KMS-11 (cell line): ENCODE measurements around the gene ENO1.
"Not testable (repeated sequence)": the region's sequence is repeated elsewhere in the genome, so short reads cannot be mapped to it uniquely, and the experiment has no call there.

ENCODE experiments used
- H2AFZ ChIP-seq: fragments of 200-600 bp; sonication (generic); 2 replicates; pipeline ENCODE4 v1.6.1; 2016; ENCODE audit warnings: antibody characterized with exemption, mixed run types, low read depth
- H3K27ac ChIP-seq: fragments of 200-600 bp; sonication (generic); 2 replicates; pipeline ENCODE4 v1.6.1; 2016; ENCODE audit warnings: mild to moderate bottlenecking, mixed run types
- H3K27me3 ChIP-seq: fragments of 200-600 bp; sonication (generic); 2 replicates; pipeline ENCODE4 v1.6.1; 2017; ENCODE audit warnings: mild to moderate bottlenecking, low read depth, mixed run types, moderate library complexity; ENCODE audit not compliant: insufficient read depth
- H3K36me3 ChIP-seq: fragments of 200-600 bp; sonication (generic); 2 replicates; pipeline ENCODE4 v1.6.1; 2017; ENCODE audit warnings: mild to moderate bottlenecking, mixed run types; ENCODE audit not compliant: insufficient read depth
- H3K4me1 ChIP-seq: fragments of 200-600 bp; sonication (generic); 2 replicates; pipeline ENCODE4 v1.6.1; 2016; ENCODE audit warnings: mild to moderate bottlenecking, low read depth, mixed run types; ENCODE audit not compliant: poor library complexity, severe bottlenecking
- H3K4me2 ChIP-seq: fragments of 200-600 bp; sonication (generic); 2 replicates; pipeline ENCODE4 v1.7.0; 2016; ENCODE audit warnings: mild to moderate bottlenecking, mixed run types
- H3K4me3 ChIP-seq: fragments of 200-600 bp; sonication (generic); IDR thresholded peaks from 2 replicates; pipeline ENCODE4 v1.6.1; 2017; ENCODE audit warnings: low read depth, low read length, mixed read lengths; ENCODE audit not compliant: insufficient read depth
- H3K79me2 ChIP-seq: fragments of 200-600 bp; sonication (generic); 2 replicates; pipeline ENCODE4 v1.6.1; 2016; ENCODE audit warnings: low read depth, mixed run types; ENCODE audit not compliant: insufficient read depth
- H3K9ac ChIP-seq: fragments of 200-600 bp; sonication (generic); 2 replicates; pipeline ENCODE4 v1.6.1; 2016; ENCODE audit warnings: mild to moderate bottlenecking, mixed run types
- H4K20me1 ChIP-seq: fragments of 200-600 bp; sonication (generic); 2 replicates; pipeline ENCODE4 v1.6.1; 2016; ENCODE audit warnings: mild to moderate bottlenecking, mixed run types; ENCODE audit not compliant: insufficient read depth
- TF ChIP-seq, protein P1 (sequence below): fragments of 200-600 bp; sonication (generic); conservative IDR thresholded peaks from 2 replicates; pipeline ENCODE4 v1.6.1; 2017; ENCODE audit warnings: low read depth, mild to moderate bottlenecking, antibody characterized with exemption, low read length, moderate library complexity, mixed read lengths

Gene ENO1

DNA sequence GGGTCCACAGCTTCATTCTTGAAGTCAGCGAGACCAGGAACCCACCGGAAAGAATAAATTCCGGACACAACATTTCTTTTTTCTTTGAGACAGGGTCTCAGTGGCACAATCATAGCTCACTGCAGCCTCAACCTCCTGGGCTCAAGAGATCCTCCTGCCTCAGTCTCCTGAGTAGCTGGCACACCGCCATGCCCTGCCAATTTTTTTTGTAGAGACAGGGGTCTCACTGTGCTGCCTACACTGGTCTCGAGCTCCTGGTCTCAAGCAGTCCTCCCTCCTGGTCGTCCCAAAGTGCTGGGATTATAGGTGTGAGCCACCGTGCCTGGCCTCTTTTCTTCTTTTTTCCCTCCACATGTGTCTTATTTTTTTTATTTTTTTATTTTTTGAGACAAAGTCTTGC is 20.6 kb upstream of the ENO1 start:
- Histone ChIP-seq H3K4me3 (no peak overlapping the region), H2AFZ (no peak overlapping the region), H3K27me3 (no peaks in the 10 kb centered on the region), H3K36me3 (no peaks in the 10 kb centered on the region), H3K4me1 (no peaks in the 10 kb centered on the region), H3K9ac (no peak overlapping the region), H3K79me2 (no peaks in the 10 kb centered on the region), H4K20me1 (no peaks in the 10 kb centered on the region), H3K27ac (no peak overlapping the region), H3K4me2 (no peak overlapping the region)
- TF ChIP-seq, protein P1, sequence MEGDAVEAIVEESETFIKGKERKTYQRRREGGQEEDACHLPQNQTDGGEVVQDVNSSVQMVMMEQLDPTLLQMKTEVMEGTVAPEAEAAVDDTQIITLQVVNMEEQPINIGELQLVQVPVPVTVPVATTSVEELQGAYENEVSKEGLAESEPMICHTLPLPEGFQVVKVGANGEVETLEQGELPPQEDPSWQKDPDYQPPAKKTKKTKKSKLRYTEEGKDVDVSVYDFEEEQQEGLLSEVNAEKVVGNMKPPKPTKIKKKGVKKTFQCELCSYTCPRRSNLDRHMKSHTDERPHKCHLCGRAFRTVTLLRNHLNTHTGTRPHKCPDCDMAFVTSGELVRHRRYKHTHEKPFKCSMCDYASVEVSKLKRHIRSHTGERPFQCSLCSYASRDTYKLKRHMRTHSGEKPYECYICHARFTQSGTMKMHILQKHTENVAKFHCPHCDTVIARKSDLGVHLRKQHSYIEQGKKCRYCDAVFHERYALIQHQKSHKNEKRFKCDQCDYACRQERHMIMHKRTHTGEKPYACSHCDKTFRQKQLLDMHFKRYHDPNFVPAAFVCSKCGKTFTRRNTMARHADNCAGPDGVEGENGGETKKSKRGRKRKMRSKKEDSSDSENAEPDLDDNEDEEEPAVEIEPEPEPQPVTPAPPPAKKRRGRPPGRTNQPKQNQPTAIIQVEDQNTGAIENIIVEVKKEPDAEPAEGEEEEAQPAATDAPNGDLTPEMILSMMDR, result no peak

DNA sequence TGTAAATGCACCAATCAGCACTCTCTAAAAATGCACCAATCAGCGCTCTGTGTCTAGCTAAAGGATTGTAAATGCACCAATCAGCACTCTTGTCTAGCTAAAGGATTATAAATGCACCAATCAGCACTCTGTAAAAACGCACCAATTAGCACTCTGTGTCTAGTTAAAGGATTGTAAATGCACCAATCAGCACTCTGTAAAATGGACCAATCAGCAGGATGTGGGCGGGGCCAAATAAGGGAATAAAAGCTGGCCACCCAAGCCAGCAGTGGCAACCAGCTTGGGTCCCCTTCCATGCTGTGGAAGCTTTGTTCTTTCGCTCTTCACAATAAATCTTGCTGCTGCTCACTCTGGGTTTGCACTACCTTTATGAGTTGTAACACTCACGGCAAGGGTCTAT is 19.9 kb upstream of the ENO1 start:
- H2AFZ ChIP-seq, H3K9ac ChIP-seq, H3K27ac ChIP-seq: not testable (repeated sequence)

DNA sequence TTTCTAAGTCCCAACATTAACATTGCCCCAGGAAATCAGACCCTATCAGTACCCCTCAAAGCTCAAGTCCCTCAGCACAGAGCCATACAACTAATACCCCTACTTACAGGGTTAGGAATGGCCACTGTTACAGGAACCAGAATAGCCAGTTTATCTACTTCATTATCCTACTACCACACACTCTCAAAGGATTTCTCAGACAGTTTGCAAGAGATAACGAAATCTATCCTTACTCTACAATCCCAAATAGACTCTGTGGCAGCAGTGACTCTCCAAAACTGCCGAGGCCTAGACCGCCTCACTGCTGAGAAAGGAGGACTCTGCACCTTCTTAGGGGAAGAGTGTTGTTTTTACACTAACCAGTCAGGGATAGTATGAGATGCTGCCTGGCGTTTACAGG is 19.0 kb upstream of the ENO1 start:
- H3K4me2 ChIP-seq, H3K27me3 ChIP-seq, H3K79me2 ChIP-seq, H3K27ac ChIP-seq, H3K36me3 ChIP-seq, H3K9ac ChIP-seq, H4K20me1 ChIP-seq, H3K4me1 ChIP-seq, H3K4me3 ChIP-seq, H2AFZ ChIP-seq: not testable (repeated sequence)

More for the DNA sequence above, 19.9 kb upstream of the ENO1 start:
- H3K4me3 ChIP-seq, H3K79me2 ChIP-seq, H4K20me1 ChIP-seq, H3K27me3 ChIP-seq, H3K4me2 ChIP-seq, H3K36me3 ChIP-seq, H3K4me1 ChIP-seq: not testable (repeated sequence)

DNA sequence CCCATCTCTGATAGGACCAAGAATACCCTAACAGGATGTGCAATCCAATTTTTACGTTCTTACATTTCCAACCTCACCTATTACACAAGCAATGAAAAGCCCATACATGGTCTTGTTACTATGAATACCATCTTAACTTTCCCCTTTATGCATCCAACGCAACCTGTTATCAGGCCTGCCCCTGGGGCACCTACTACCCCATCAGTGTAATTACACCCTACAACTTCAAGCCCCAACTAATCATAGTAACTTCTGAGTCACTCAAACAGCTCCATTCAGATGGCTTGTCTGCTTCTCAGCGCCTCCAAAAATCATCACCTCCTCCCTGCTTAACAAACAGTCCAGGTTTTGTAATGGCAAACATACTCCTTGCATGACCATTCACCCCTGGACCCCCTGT is 18.3 kb upstream of the ENO1 start:
- not testable (repeated sequence) for H3K4me2 ChIP-seq, H2AFZ ChIP-seq, H3K9ac ChIP-seq, H4K20me1 ChIP-seq, H3K27me3 ChIP-seq, H3K4me1 ChIP-seq, H3K36me3 ChIP-seq, H3K27ac ChIP-seq, H3K79me2 ChIP-seq, H3K4me3 ChIP-seq

DNA sequence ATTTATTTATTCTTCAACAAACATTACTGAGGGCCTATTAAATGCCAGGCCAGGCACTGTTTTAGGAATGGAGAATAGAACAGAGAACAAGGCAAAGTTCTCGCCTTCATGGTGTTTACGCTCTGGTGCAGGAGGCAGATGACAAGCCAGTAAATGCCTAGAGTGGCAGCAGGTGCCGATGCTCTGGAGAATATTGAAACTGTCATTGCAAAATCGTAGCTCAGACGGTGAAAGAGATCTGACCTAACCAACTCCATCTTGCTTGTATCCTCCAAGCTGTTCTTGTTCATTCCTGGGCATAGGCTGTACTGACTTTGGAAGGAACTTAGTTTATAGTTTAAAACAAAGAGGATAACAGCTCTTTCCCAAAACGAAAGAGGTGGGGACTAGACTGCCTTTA is 13.5 kb upstream of the ENO1 start:
- no peaks in the 10 kb centered on the region for H3K79me2 ChIP-seq
- H3K27ac ChIP-seq, result no peak overlapping the region
- no peaks in the 10 kb centered on the region for H3K36me3 ChIP-seq
- no peaks in the 10 kb centered on the region for H4K20me1 ChIP-seq
- no peaks in the 10 kb centered on the region for H3K27me3 ChIP-seq
- TF ChIP-seq, protein P1, result no peak
- H3K4me2 ChIP-seq, result no peak overlapping the region
- H3K4me3 ChIP-seq, result no peak overlapping the region
- no peak overlapping the region for H3K9ac ChIP-seq
- no peaks in the 10 kb centered on the region for H3K4me1 ChIP-seq
- H2AFZ ChIP-seq, result no peak overlapping the region

DNA sequence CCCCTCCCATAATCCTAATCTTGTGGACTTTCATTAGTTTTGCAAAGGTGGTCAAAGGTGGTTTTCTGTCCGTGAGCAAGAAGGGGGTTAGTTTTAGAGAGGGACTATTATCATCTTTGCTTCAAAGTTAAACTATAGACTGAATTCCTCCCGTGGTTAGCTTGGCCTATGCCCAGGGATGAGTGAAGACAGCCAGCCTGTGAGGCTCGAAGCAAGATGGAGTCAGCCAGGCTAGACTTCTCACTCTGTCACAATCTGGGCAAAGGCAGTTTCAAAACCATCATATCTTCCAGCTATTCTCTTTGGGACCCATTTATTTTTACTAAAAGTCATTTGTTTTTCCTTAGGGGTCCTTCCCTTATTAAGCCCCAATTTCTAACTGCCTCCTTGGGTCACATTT is 12.9 kb upstream of the ENO1 start:
- no peaks in the 10 kb centered on the region for H4K20me1 ChIP-seq
- H3K4me3 ChIP-seq, result no peak overlapping the region
- no peaks in the 10 kb centered on the region for H3K4me1 ChIP-seq
- H2AFZ ChIP-seq, result no peak overlapping the region
- H3K9ac ChIP-seq, result no peak overlapping the region
- H3K27me3 ChIP-seq, result no peaks in the 10 kb centered on the region
- no peaks in the 10 kb centered on the region for H3K79me2 ChIP-seq
- TF ChIP-seq, protein P1, result no peak
- no peak overlapping the region for H3K4me2 ChIP-seq
- H3K27ac ChIP-seq, result no peak overlapping the region
- H3K36me3 ChIP-seq, result no peaks in the 10 kb centered on the region
